Inferior parietal cortex (tissue), 1 donor: ENCODE measurements around the gene KCNB1.

Experiments used
- DNase-seq: peaks from one replicate; pipeline ENCODE4 v3.0.0-alpha.2; 2016; ENCODE audit errors: extremely low spot score

KCNB1 gene

GRCh38 chr20:49351775-49352174 lies 130.7 kb downstream of the KCNB1 start:
- DNase-seq = no peak

- DNase-seq = no peak
These were observed 132.7 kb downstream of the KCNB1 start for GRCh38 chr20:49349694-49350252.

- DNase-seq = no peak
These were observed 133.4 kb downstream of the KCNB1 start for GRCh38 chr20:49349078-49349477.

- DNase-seq = no peak
These were observed 133.9 kb downstream of the KCNB1 start for GRCh38 chr20:49348563-49348962.

DNA sequence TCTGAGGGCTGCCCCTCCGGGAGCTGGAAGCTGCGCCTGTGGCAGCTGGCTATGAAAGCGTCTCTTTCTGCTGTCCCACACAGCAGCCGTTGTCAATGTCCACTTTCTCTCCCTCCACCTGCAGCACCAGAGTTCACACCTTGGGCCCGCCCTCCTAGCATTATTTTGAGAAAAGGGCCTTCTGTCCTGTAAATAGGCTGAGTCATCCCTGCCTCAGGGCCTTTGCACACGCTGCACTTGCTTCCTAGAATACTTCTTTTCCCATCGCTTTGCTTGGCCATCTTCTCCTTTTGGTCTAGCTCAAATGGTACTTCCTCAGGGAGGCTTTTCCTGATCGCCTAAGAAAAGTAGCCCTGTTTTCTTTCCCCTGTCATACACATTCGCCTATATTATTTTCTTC lies 135.3 kb downstream of the KCNB1 start:
- no peak for DNase-seq

DNA sequence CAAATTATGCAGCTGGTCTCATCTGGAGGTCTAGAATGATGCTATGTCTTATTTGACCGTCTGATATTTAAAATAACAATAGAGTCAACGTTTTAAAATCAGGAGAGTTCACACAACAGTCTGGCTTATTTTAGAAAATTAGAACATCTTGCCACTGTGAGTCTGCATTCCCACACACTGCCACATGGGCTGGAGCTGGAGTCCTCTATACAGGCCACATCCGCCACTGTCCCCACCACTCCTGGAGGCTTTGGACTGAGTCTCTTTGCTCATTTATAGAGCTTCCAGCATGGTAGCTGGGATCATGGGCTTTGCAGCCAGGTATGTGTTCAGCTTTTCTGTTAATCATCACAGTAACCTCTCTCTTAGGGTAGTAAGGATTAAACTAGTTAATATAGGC lies 135.8 kb downstream of the KCNB1 start:
- no peak for DNase-seq

DNA sequence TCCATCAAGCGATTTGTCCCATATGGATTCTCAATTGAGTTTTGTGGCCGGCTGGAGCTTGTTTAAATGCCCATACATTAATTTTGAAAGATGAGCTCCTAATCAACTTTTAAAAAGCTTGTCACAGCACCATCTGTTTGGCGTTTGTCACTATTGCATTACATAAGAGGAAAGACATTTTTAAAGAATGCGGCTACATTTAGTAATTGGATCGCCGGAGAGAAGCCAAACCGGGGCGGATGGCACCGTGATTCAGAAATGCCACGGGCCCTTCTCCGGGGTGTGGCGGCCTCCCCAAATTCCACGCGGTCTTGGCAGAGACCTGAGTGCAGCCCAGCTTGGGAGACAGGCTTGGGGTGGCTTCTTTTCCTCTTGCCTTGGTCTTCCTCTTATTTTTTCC lies 136.9 kb downstream of the KCNB1 start:
- no peak for DNase-seq

DNA sequence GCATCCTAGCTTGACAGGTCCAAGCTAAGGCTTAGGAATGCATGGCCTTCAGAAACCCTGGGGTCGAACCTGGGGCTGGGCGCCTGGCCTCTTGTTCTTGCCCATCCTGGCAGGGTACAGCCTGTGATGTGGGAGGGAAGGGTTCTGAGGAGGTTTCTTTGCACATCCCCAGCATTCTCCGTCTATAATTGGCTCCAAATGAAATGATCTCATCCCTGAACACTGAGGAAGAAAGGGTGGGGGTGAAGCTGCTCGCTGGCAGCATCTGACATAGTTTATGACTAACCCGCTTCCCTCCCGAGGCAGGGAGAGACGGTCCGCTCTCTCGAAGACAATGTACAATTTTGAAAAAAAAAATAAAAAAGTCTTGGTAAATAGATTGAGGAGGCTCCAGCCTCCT lies 137.5 kb downstream of the KCNB1 start:
- DNase-seq = no peak

DNA sequence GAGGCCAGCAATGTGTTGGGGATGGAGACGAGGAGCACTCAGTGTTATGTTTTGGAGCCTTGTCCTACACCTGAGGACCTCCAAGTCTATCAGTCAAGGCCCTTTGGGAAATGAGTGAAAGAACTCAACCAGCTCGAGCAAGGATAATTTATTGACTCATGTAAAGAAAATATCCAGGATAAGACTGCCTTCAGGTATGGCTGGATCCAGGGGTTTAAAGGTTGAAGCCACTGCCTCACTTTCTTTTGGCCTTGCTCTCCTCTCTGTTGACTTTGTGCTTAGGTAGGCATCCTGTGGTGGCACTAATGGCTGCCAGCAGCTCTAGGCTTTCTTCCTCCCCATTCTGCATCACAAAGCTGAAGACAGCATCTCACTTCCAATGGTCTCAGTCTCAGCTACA lies 138.3 kb downstream of the KCNB1 start:
- no peak for DNase-seq

DNA sequence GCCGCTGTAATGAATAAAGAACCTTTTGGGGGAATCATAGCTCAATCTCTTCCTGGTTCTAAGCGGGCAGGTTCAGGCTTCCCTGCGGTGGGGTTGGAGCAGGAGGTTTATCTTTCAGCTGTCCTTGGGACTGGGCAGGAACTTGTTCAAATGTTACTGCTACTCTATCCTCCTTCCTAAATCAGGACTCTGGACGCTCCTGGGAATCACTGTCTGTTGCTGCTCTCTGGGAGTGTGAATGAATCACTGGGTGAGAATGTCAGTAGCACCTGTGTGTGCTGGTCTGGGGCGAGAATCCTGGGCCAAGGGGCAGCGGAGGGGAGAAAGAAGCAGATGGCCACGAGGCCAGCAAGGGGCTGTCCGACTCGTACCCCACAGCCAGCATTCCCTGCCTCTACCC lies 139.2 kb downstream of the KCNB1 start:
- DNase-seq = no peak

DNA sequence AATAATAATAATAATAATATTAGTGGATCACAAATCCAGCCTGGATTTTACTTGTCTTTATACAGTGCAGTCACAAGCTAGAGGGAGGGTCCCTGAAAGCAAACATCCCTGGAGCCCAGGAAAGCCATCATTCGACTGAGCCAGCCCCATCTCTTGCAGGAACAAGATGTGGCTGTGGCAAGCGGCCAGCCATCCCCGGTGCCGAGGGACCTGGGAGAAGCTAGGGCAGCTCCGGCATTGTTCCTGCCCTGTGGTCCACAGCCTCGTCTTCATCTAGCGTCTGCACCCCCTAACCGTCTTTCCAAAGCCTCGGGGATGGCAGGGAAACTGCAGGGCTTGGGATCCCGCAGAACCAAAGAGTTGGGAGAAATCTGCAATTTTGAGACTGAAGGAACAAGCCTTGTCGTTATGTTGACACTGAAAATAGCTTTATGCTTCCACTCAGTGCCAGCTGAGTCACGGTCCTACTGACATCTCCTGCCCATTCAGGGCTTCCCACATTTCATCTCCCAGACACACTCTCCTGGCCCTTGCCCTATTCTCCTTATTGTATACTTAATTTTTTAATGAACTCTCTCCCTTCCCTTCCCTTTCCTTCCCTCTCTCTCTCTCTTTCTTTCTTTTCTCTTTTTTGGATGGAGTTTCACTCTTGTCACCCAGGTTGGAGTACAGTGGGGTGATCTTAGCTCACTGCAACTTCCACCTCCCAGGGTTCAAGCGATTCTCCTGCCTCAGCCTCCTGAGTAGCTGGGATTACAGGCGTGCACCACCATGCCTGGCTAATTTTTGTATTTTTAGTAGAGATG lies 142.1 kb downstream of the KCNB1 start:
- DNase-seq = no peak

DNA sequence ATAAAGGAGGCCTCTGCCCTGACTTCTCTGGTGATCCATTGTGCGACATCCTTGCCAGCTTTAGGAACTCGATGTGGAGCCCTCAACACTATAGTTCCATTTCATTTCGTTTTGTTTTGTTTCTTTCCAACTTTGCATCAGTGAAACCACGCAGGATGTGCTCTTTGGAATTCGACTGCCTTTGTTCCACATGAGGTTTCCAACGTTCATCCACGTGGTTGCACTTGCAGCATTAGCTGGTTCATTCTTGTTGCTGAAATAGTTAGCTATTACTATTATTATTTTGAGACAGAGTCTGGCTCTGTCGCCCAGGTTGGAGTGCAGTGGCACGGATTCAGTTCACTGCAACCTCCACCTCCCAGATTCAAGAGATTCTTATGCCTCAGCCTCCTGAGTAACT lies 143.3 kb downstream of the KCNB1 start:
- DNase-seq = no peak

GRCh38 chr20:49338061-49338460 lies 144.4 kb downstream of the KCNB1 start:
- DNase-seq = no peak

- no peak for DNase-seq
These were observed 145.1 kb downstream of the KCNB1 start for GRCh38 chr20:49337357-49337756.

- DNase-seq = no peak
These were observed 145.7 kb downstream of the KCNB1 start for GRCh38 chr20:49336786-49337185.

GRCh38 chr20:49335476-49335875 lies 147.0 kb downstream of the KCNB1 start:
- DNase-seq = no peak

GRCh38 chr20:49330701-49331615 lies 151.5 kb downstream of the KCNB1 start:
- no peak for DNase-seq

- DNase-seq = no peak
These were observed 153.7 kb downstream of the KCNB1 start for GRCh38 chr20:49328790-49329189.

DNA sequence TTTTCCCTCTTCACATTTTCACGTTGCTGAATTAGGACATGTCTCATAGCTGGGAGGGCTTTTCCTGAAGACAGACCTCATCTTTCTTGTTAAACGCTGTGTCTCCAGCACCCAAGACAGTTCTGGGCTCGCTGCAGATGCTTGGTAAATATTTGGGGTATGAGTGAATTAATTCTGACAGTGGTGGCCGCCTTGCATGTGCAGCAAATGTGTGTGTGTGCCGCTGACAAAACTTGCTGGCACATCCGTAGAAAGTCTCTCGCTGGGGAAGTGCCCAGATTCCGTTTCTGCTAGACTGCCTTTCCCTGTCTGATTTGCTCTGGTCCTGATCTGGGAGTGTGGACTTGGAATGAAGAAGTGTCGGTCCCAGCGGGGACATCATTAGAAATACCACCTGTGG lies 156.4 kb downstream of the KCNB1 start:
- no peak for DNase-seq

DNA sequence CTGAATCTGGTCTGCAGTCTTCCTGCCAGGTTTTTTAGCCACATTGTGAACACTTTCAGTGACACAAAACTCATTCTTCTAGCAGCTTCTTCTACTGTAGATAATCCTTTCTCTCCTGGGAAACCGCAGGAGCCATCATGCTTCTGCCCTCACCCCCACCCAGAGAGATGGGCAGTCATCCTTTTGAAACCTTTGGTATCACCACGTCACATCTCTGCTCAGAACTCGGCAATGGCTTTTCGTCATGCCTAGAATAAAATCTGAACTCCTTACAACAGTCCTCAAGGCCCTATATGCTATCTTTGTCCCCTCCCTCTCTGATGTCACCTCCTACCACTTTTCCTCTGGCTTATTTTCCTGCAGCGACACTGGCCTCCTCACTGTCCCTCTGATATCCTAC lies 158.2 kb downstream of the KCNB1 start:
- DNase-seq = no peak

DNA sequence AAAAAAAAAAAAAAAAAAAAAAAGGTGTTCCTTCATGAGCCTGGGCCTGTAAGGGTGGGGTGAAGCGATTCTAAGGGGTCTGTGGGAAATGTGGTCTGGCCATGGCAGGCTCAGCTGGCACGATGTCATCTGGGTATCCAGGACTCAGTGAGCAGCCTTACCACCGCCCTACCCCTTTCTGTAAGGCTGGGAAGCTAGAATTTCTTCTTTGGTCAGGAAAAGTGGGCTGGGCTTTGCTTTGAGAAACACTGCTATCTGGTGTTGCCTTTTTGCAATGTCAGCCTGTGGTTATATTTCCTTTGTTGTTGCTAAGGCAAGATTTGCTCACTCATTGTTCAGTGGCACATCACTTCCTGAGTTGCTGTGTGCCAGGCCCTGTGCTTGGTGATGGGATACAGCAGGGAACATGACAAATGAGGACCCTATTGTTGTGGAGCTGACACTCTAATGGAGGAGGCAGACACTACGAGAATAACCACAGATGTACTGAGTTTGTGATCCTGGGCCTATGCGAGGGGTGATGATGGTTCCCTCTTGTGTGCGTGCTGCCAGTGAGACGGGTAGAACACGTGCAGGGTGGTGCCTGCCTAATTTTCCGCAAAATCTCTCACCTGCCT lies 158.7 kb downstream of the KCNB1 start:
- no peak for DNase-seq

DNA sequence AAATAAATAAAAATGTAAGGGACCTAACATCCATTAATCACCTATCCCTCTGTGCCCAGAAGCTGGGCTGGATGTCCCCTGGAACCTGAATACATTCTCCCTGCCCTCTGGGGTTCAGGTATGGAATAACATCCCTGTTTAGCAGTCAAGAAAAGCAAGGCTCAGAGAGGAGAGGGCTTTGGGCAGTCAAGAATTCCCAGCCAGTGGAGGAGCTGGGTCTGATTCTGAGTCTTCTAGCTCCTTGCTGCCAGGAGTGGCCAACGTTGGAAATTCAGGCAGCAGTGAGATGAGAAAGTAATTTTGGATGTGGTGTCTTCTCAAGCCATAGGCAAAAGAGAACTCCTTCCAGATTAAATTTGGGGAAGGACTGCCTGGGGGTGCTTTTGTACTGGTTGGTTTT lies 162.0 kb downstream of the KCNB1 start:
- DNase-seq = no peak
